IMR-90 (cell line): ENCODE results near the gene PAEP. TPM values are rescaled to one million over a fixed set of nuclear protein-coding genes. Genes with fewer than 3 reads are reported as not detected.

Experiments
- ATAC-seq: fragments of 200-7000 bp; cut with Tn5 transposase; 2 replicates; pipeline ENCODE4 v1.9.1; 2020; ENCODE audit warnings: low read depth, mild to moderate bottlenecking, moderate library complexity
- BruUV-seq: library from RNA; stranded (reverse); fragments of 400-500 nt; replicated peaks from 2 replicates; lab custom pipeline; 2021; lab: Mats Ljungman, UMichigan
- CTCF ChIA-PET: fragments of 300-600 bp; formaldehyde crosslinking; extraction: SDS; loops from one replicate; lab custom pipeline; 2021; ENCODE audit warnings: antibody characterized with exemption; lab: Yijun Ruan, JAX
- POLR2A ChIA-PET: fragments of 300-600 bp; sonication (Branson Sonifier 250); formaldehyde crosslinking; loops from one replicate; lab custom pipeline; 2022; ENCODE audit warnings: antibody characterized with exemption; ENCODE audit not compliant: unreplicated experiment; lab: Charles Lee
- DNase-seq: peaks from one replicate; pipeline ENCODE4 v3.0.0; 2013
- H2AFZ ChIP-seq: replicated peaks from 2 replicates; pipeline ENCODE3; 2013; ENCODE audit warnings: low read length, mild to moderate bottlenecking; ENCODE audit not compliant: poor library complexity
- H2AK5ac ChIP-seq: 2 replicates; pipeline ENCODE4 v1.6.1; 2013; ENCODE audit warnings: low read depth, low read length, inconsistent platforms
- H2AK9ac ChIP-seq: replicated peaks from 2 replicates; pipeline ENCODE3; 2013; ENCODE audit warnings: mild to moderate bottlenecking, low read depth, low read length, moderate library complexity; ENCODE audit not compliant: poor library complexity
- H2BK120ac ChIP-seq: 2 replicates; pipeline ENCODE4 v1.6.1; 2013; ENCODE audit warnings: low read depth, low read length, inconsistent platforms
- H2BK15ac ChIP-seq: 3 replicates; pipeline ENCODE4 v1.6.1; 2013; ENCODE audit warnings: low read depth, low read length, inconsistent platforms
- H2BK20ac ChIP-seq: 2 replicates; pipeline ENCODE4 v1.6.1; 2013; ENCODE audit warnings: low read depth, mild to moderate bottlenecking, inconsistent platforms, low read length, moderate library complexity
- H2BK5ac ChIP-seq: 2 replicates; pipeline ENCODE4 v1.6.1; 2013; ENCODE audit warnings: mild to moderate bottlenecking, low read depth, low read length, inconsistent platforms; ENCODE audit not compliant: poor library complexity, severe bottlenecking
- H3K14ac ChIP-seq: replicated peaks from 2 replicates; pipeline ENCODE4 v1.6.1; 2013; ENCODE audit warnings: low read depth, low read length, inconsistent platforms
- H3K18ac ChIP-seq: 2 replicates; pipeline ENCODE4 v1.6.1; 2013; ENCODE audit warnings: low read depth, low read length, control low read depth
- H3K23ac ChIP-seq: 2 replicates; pipeline ENCODE4 v1.6.1; 2013; ENCODE audit warnings: low read depth, low read length, inconsistent platforms
- H3K27ac ChIP-seq: 2 replicates; pipeline ENCODE4 v1.5.1; 2013; ENCODE audit warnings: mild to moderate bottlenecking, control low read depth, low read length; ENCODE audit not compliant: insufficient read depth
- H3K27me3 ChIP-seq: 2 replicates; pipeline ENCODE4 v1.6.1; 2013; ENCODE audit warnings: low read length; ENCODE audit not compliant: control insufficient read depth, insufficient read depth
- H3K36me3 ChIP-seq: 2 replicates; pipeline ENCODE4 v1.6.1; 2013; ENCODE audit warnings: low read length, mixed read lengths; ENCODE audit not compliant: control insufficient read depth, insufficient read depth
- H3K4ac ChIP-seq: 2 replicates; pipeline ENCODE4 v1.6.1; 2013; ENCODE audit warnings: low read depth, low read length, inconsistent platforms
- H3K4me1 ChIP-seq: 2 replicates; pipeline ENCODE4 v1.6.1; 2013; ENCODE audit warnings: low read length, mixed read lengths; ENCODE audit not compliant: control insufficient read depth, insufficient read depth
- H3K4me2 ChIP-seq: 2 replicates; pipeline ENCODE4 v1.6.1; 2013; ENCODE audit warnings: low read depth, mild to moderate bottlenecking, control low read depth, low read length, moderate library complexity
- H3K4me3 ChIP-seq: 2 replicates; pipeline ENCODE4 v1.5.1; 2013; ENCODE audit warnings: low read depth, mild to moderate bottlenecking, control low read depth, low read length, moderate library complexity; ENCODE audit not compliant: insufficient read depth
- H3K56ac ChIP-seq: 2 replicates; pipeline ENCODE4 v1.6.1; 2013; ENCODE audit warnings: low read length, inconsistent platforms; ENCODE audit not compliant: insufficient read depth; ENCODE audit errors: extremely low read depth
- H3K79me1 ChIP-seq, 2 experiments: 2 replicates each; pipeline ENCODE4 v1.6.1; 2013; ENCODE audit warnings: low read length in 2 of 2, inconsistent platforms in 1 of 2, low read depth in 1 of 2
- H3K9ac ChIP-seq: 2 replicates; pipeline ENCODE4 v1.6.1; 2013; ENCODE audit warnings: low read depth, low read length, control low read depth
- H3K9me1 ChIP-seq: 2 replicates; pipeline ENCODE4 v1.6.1; 2013; ENCODE audit warnings: low read length, inconsistent platforms; ENCODE audit not compliant: insufficient read depth
- H3K9me3 ChIP-seq: 2 replicates; pipeline ENCODE4 v1.6.1; 2013; ENCODE audit warnings: low read length; ENCODE audit not compliant: control insufficient read depth, insufficient read depth
- H4K20me1 ChIP-seq: 2 replicates; pipeline ENCODE4 v1.6.1; 2013; ENCODE audit warnings: low read length, inconsistent platforms; ENCODE audit not compliant: insufficient read depth
- H4K5ac ChIP-seq: 2 replicates; pipeline ENCODE4 v1.6.1; 2013; ENCODE audit warnings: mild to moderate bottlenecking, low read depth, low read length, control low read depth
- H4K8ac ChIP-seq, 2 experiments: 2 replicates each; pipeline ENCODE4 v1.6.1; 2013; ENCODE audit warnings: low read depth in 2 of 2, low read length in 2 of 2, control low read depth in 1 of 2, inconsistent platforms in 1 of 2
- H4K91ac ChIP-seq: 2 replicates; pipeline ENCODE4 v1.6.1; 2013; ENCODE audit warnings: low read depth, low read length, inconsistent platforms; ENCODE audit not compliant: insufficient read depth
- BHLHE40 ChIP-seq: fragments of 150-350 bp; IDR thresholded peaks from 2 replicates; pipeline ENCODE4 v1.6.1; 2016; ENCODE audit warnings: mild to moderate bottlenecking, low read depth, low read length
- CEBPB ChIP-seq: IDR thresholded peaks from 2 replicates; pipeline ENCODE4 v1.6.1; 2012; ENCODE audit warnings: low read depth, low read length, improper control_type of control experiment
- CHD1 ChIP-seq: IDR thresholded peaks from 2 replicates; pipeline ENCODE4 v1.6.1; 2012; ENCODE audit warnings: low read depth, low read length, improper control_type of control experiment
- FOS ChIP-seq: fragments of 150-350 bp; IDR thresholded peaks from 2 replicates; pipeline ENCODE4 v1.6.1; 2016; ENCODE audit warnings: low read depth, low read length
- MAFK ChIP-seq: IDR thresholded peaks from 2 replicates; pipeline ENCODE4 v1.6.1; 2012; ENCODE audit warnings: low read depth, low read length, improper control_type of control experiment
- MAZ ChIP-seq: IDR thresholded peaks from 2 replicates; pipeline ENCODE4 v1.6.1; 2012; ENCODE audit warnings: low read depth, mild to moderate bottlenecking, low read length, improper control_type of control experiment, moderate library complexity, borderline replicate concordance
- MXI1 ChIP-seq: IDR thresholded peaks from 2 replicates; pipeline ENCODE4 v1.6.1; 2012; ENCODE audit warnings: low read depth, mild to moderate bottlenecking, low read length, moderate library complexity, borderline replicate concordance
- NFE2L2 ChIP-seq: fragments of 150-350 bp; IDR thresholded peaks from 2 replicates; pipeline ENCODE4 v1.6.1; 2016; ENCODE audit warnings: low read depth, mild to moderate bottlenecking, low read length
- POLR2A ChIP-seq: IDR thresholded peaks from 2 replicates; pipeline ENCODE4 v1.6.1; 2012; ENCODE audit warnings: mild to moderate bottlenecking, low read depth, low read length
- RAD21 ChIP-seq: IDR thresholded peaks from 2 replicates; pipeline ENCODE4 v1.6.1; 2012; ENCODE audit warnings: low read length, improper control_type of control experiment
- RCOR1 ChIP-seq: IDR thresholded peaks from 2 replicates; pipeline ENCODE4 v1.6.1; 2012; ENCODE audit warnings: mild to moderate bottlenecking, low read length, improper control_type of control experiment; ENCODE audit not compliant: insufficient replicate concordance
- RFX5 ChIP-seq: IDR thresholded peaks from 2 replicates; pipeline ENCODE4 v1.8.0; 2012; ENCODE audit warnings: low read depth, mild to moderate bottlenecking, low read length, moderate library complexity
- SMC3 ChIP-seq: fragments of 150-350 bp; IDR thresholded peaks from 2 replicates; pipeline ENCODE4 v1.6.1; 2016; ENCODE audit warnings: low read depth, mild to moderate bottlenecking, antibody characterized with exemption, low read length, moderate library complexity
- WGBS, 2 experiments: methylation state at CpG; one replicate each; pipeline versions ENCODE4 v1.1.5 to v1.1.7; 2013; ENCODE audit warnings: missing lambda C conversion rate in 2 of 2; ENCODE audit not compliant: insufficient read length in 1 of 2; ENCODE audit errors: extremely low coverage in 2 of 2; 5-methylcytosine and 5-hydroxymethylcytosine counted together
- dilution Hi-C: fragments of 300-500 bp; cut with HindIII; formaldehyde crosslinking; loops from one replicate; pipeline ENCODE4 v1.14.3; 2018; ENCODE audit warnings: low sequenced_read_pairs; ENCODE audit not compliant: unreplicated experiment
- in situ Hi-C: fragments of 300-500 bp; cut with MboI; formaldehyde crosslinking; loops from 3 replicates; pipeline ENCODE4 v1.14.3; 2019; ENCODE audit warnings: low sequenced_read_pairs, inconsistent platforms, mixed read lengths
- intact Hi-C: fragments of 100-400 bp; cut with micrococcal nuclease; formaldehyde crosslinking; loops from 2 replicates; pipeline ENCODE4 v1.10.0; 2022
- polyA plus RNA-seq, 3 experiments: library from polyadenylated mRNA; depleted of rRNA; stranded (reverse); fragments of >200 nt; gene quantifications; 2 replicates each; pipeline ENCODE4 v1.2.3, GENCODE V29; 2012; ENCODE audit warnings: low replicate concordance in 1 of 3
- total RNA-seq: library from RNA; depleted of rRNA; stranded (reverse); fragments of >200 nt; gene quantifications from 2 replicates; pipeline ENCODE4 v1.2.3, GENCODE V29; 2012
- TF ChIP-seq, protein P1 (sequence below): fragments of 150-350 bp; IDR thresholded peaks from 2 replicates; pipeline ENCODE4 v1.6.1; 2017; ENCODE audit warnings: mild to moderate bottlenecking, antibody characterized with exemption, low read length, low read depth
- TF ChIP-seq, protein P2 (sequence below): conservative IDR thresholded peaks from 2 replicates; pipeline ENCODE4 v1.5.1; 2012; ENCODE audit warnings: mild to moderate bottlenecking, low read depth, low read length, improper control_type of control experiment
- TF ChIP-seq, protein P3 (sequence below): fragments of 150-350 bp; IDR thresholded peaks from 2 replicates; pipeline ENCODE4 v1.6.1; 2016; ENCODE audit warnings: low read depth, mild to moderate bottlenecking, low read length, moderate library complexity, borderline replicate concordance

PAEP gene
- total and polyA plus RNA-seq, 2 of the 4 experiments (the other 2 are of a cell fraction), result not detected

DNA sequence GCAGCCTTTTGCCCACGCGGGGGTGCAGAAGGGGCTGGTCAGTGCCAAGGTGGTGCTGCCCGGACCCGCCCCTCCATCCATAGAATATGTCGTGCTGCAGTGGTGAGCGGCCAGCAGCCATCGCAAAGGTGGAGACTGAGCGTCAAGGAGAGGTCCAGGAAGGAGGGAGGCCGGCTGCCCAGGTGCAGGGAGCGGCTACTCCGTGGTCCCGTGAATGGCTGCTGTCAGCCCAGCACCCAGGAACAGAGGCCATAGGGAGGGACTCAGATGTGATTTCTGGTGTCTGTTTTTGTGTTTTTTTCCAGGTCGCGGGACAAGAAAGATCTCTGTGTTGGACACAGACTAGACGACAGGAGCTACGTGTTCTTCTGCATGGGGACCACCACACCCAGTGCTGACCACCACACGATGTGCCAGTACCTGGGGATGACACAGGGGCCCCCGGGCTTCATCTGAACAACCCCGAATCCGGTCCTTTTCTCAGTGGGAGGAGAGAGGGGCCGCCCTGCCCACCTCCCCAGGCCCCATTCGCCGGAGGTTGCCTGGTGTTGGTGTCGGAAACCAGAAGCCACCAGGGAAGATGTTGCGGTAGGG lies 29.0 kb downstream of the PAEP start:
- no peak overlapping the region for H4K5ac ChIP-seq
- DNase-seq (no peak), ATAC-seq (no peak)
- H3K4me1 ChIP-seq, result no peaks in the 10 kb centered on the region
- no peaks in the 10 kb centered on the region for H3K36me3 ChIP-seq
- H2AFZ ChIP-seq, result no peak overlapping the region
- in situ Hi-C loops (no loop called here), dilution Hi-C loops (no loop called here), intact Hi-C loops (no loop called here)
- H3K9me1 ChIP-seq, result no peaks in the 10 kb centered on the region
- no peak overlapping the region for H4K91ac ChIP-seq
- H2AK9ac ChIP-seq, result no peak overlapping the region
- H3K56ac ChIP-seq, result no peak overlapping the region
- no peak overlapping the region for H3K23ac ChIP-seq
- TF ChIP-seq RCOR1 (no peak), RFX5 (no peak), POLR2A (no peak), MAFK (no peak), MXI1 (no peak), SMC3 (no peak), FOS (no peak), BHLHE40 (no peak), NFE2L2 (no peak), CHD1 (no peak), CEBPB (no peak), RAD21 (no peak), MAZ (no peak)
- TF ChIP-seq, protein P1, sequence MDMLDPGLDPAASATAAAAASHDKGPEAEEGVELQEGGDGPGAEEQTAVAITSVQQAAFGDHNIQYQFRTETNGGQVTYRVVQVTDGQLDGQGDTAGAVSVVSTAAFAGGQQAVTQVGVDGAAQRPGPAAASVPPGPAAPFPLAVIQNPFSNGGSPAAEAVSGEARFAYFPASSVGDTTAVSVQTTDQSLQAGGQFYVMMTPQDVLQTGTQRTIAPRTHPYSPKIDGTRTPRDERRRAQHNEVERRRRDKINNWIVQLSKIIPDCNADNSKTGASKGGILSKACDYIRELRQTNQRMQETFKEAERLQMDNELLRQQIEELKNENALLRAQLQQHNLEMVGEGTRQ, result no peak
- TF ChIP-seq, protein P2, sequence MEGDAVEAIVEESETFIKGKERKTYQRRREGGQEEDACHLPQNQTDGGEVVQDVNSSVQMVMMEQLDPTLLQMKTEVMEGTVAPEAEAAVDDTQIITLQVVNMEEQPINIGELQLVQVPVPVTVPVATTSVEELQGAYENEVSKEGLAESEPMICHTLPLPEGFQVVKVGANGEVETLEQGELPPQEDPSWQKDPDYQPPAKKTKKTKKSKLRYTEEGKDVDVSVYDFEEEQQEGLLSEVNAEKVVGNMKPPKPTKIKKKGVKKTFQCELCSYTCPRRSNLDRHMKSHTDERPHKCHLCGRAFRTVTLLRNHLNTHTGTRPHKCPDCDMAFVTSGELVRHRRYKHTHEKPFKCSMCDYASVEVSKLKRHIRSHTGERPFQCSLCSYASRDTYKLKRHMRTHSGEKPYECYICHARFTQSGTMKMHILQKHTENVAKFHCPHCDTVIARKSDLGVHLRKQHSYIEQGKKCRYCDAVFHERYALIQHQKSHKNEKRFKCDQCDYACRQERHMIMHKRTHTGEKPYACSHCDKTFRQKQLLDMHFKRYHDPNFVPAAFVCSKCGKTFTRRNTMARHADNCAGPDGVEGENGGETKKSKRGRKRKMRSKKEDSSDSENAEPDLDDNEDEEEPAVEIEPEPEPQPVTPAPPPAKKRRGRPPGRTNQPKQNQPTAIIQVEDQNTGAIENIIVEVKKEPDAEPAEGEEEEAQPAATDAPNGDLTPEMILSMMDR, result no peak
- TF ChIP-seq, protein P3, sequence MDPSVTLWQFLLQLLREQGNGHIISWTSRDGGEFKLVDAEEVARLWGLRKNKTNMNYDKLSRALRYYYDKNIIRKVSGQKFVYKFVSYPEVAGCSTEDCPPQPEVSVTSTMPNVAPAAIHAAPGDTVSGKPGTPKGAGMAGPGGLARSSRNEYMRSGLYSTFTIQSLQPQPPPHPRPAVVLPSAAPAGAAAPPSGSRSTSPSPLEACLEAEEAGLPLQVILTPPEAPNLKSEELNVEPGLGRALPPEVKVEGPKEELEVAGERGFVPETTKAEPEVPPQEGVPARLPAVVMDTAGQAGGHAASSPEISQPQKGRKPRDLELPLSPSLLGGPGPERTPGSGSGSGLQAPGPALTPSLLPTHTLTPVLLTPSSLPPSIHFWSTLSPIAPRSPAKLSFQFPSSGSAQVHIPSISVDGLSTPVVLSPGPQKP, result no peak
- H4K20me1 ChIP-seq, result no peaks in the 10 kb centered on the region
- no peaks in the 10 kb centered on the region for H3K9me3 ChIP-seq
- WGBS, 2 experiments, result 80% methylated on average over 3 of the region's 25 CpGs; no CpG with 5 or more reads in 1 of the 2 experiments
- no peak overlapping the region for H2AK5ac ChIP-seq
- no peak overlapping the region for H3K14ac ChIP-seq
- H3K27ac ChIP-seq, result no peak overlapping the region
- no peak overlapping the region for H2BK120ac ChIP-seq
- BruUV-seq, result no TSS peak
- POLR2A ChIA-PET, result no interaction called here
- no peak overlapping the region for H3K18ac ChIP-seq
- CTCF ChIA-PET, result no interaction called here
- H3K4me2 ChIP-seq, result no peak overlapping the region
- H2BK5ac ChIP-seq, result no peak overlapping the region
- H3K4me3 ChIP-seq, result no peak overlapping the region
- H2BK15ac ChIP-seq, result no peak overlapping the region
- no peak overlapping the region for H3K4ac ChIP-seq
- H2BK20ac ChIP-seq, result no peak overlapping the region
- no peaks in the 10 kb centered on the region for H3K79me1 ChIP-seq
- no peak overlapping the region for H3K9ac ChIP-seq
- no peak overlapping the region for H4K8ac ChIP-seq
- H3K27me3 ChIP-seq, result no peaks in the 10 kb centered on the region; the same call in 1 of the 2 replicates
